GM12878 (cell line): ENCODE results near the gene CFAP44. TPM values are rescaled to one million over a fixed set of nuclear protein-coding genes. Genes with fewer than 3 reads are reported as not detected.

Source experiments
- ATAC-seq: fragments of 200-7000 bp; cut with Tn5 transposase; 3 replicates; pipeline ENCODE4 v1.9.1; 2020; ENCODE audit warnings: mild to moderate bottlenecking, moderate library complexity
- BruUV-seq: library from RNA; stranded (reverse); fragments of 400-500 nt; replicated peaks from 2 replicates; lab custom pipeline; 2021; lab: Mats Ljungman, UMichigan
- CTCF ChIA-PET: fragments of 300-600 bp; sonication (Branson Sonifier 250); formaldehyde crosslinking; extraction: SDS; loops from one replicate; lab custom pipeline; 2021; ENCODE audit warnings: inconsistent platforms; lab: Yijun Ruan, JAX
- POLR2A ChIA-PET: fragments of 350-600 bp; formaldehyde crosslinking; extraction: SDS; loops from one replicate; lab custom pipeline; 2021; ENCODE audit warnings: inconsistent platforms; lab: Charles Lee
- RAD21 ChIA-PET: fragments of 300-600 bp; sonication (Branson Sonifier 250); formaldehyde crosslinking; loops from one replicate; lab custom pipeline; 2023; ENCODE audit warnings: antibody characterized with exemption; ENCODE audit not compliant: unreplicated experiment; lab: Charles Lee
- SMC1A ChIA-PET: fragments of 300-600 bp; sonication (Branson Sonifier 250); formaldehyde crosslinking; loops from one replicate; lab custom pipeline; 2023; ENCODE audit not compliant: unreplicated experiment, uncharacterized antibody; lab: Charles Lee
- DNase-seq: peaks from one replicate; pipeline ENCODE4 v3.0.0-alpha.2; 2011; ENCODE audit warnings: low read depth, low spot score
- FAIRE-seq: peaks from 3 replicates; lab custom pipeline; 2011; peaks lifted over from hg19 to GRCh38; lab: Jason Lieb, UNC
- H2AFZ ChIP-seq: 2 replicates; pipeline ENCODE4 v1.6.0; 2011; ENCODE audit warnings: low read depth, low read length, control low read depth; ENCODE audit not compliant: control insufficient read depth
- H3K27ac ChIP-seq: 2 replicates; pipeline ENCODE4 v1.5.1; 2011; ENCODE audit warnings: control low read depth; ENCODE audit not compliant: control insufficient read depth, insufficient read depth
- H3K27me3 ChIP-seq, 2 experiments: replicated peaks in 1 of 2; 2 replicates each; pipeline versions ENCODE4 v1.6.0 to v1.6.1; 2011; ENCODE audit warnings: low read length in 1 of 2; ENCODE audit not compliant: control insufficient read depth in 2 of 2, insufficient read depth in 2 of 2
- H3K36me3 ChIP-seq, 2 experiments: 2 replicates each; pipeline ENCODE4 v1.5.1; 2011; ENCODE audit warnings: low read length in 1 of 2; ENCODE audit not compliant: control insufficient read depth in 2 of 2, insufficient read depth in 2 of 2
- H3K4me1 ChIP-seq: 2 replicates; pipeline ENCODE4 v1.6.1; 2011; ENCODE audit warnings: mild to moderate bottlenecking, low read length, moderate library complexity, mixed read lengths; ENCODE audit not compliant: control insufficient read depth, insufficient read depth
- H3K4me2 ChIP-seq: 2 replicates; pipeline ENCODE4 v1.6.0; 2011; ENCODE audit warnings: control low read depth; ENCODE audit not compliant: control insufficient read depth, insufficient read depth
- H3K4me3 ChIP-seq: fragments of 200-600 bp; sonication (generic); 2 replicates; pipeline ENCODE4 v1.5.1; 2016
- H3K79me2 ChIP-seq: 2 replicates; pipeline ENCODE4 v1.6.0; 2011; ENCODE audit warnings: low read length; ENCODE audit not compliant: control insufficient read depth, insufficient read depth
- H3K9ac ChIP-seq: 2 replicates; pipeline ENCODE4 v1.8.0; 2011; ENCODE audit warnings: low read length, control low read depth, mixed read lengths; ENCODE audit not compliant: control insufficient read depth, insufficient read depth
- H3K9me3 ChIP-seq: replicated peaks from 3 replicates; pipeline ENCODE4 v1.5.1; 2011; ENCODE audit warnings: mild to moderate bottlenecking, low read length; ENCODE audit not compliant: control insufficient read depth, insufficient read depth
- H4K20me1 ChIP-seq: 2 replicates; pipeline ENCODE4 v1.6.0; 2011; ENCODE audit not compliant: control insufficient read depth, insufficient read depth
- FOXM1 ChIP-seq: IDR thresholded peaks from 2 replicates; pipeline ENCODE4 v1.6.1; 2012; ENCODE audit warnings: low read depth, mild to moderate bottlenecking, inconsistent platforms, low read length, moderate library complexity
- IKZF1 ChIP-seq: fragments of 450-650 bp; conservative IDR thresholded peaks from 2 replicates; pipeline ENCODE4 v1.6.1; 2017; ENCODE audit warnings: antibody characterized with exemption, mild to moderate bottlenecking
- MTA3 ChIP-seq: IDR thresholded peaks from 2 replicates; pipeline ENCODE4 v1.6.1; 2012; ENCODE audit warnings: low read length, inconsistent platforms, borderline replicate concordance
- RCOR1 ChIP-seq: conservative IDR thresholded peaks from 2 replicates; pipeline ENCODE4 v1.6.1; 2012; ENCODE audit warnings: low read depth, low read length, improper control_type of control experiment
- REST ChIP-seq: IDR thresholded peaks from 2 replicates; pipeline ENCODE4 v1.6.1; 2012; ENCODE audit warnings: mild to moderate bottlenecking, low read depth, low read length
- SMAD1 ChIP-seq: fragments of 450-650 bp; IDR thresholded peaks from 2 replicates; pipeline ENCODE4 v1.6.1; 2018; ENCODE audit warnings: mild to moderate bottlenecking, low read depth; ENCODE audit not compliant: partially characterized antibody
- USF2 ChIP-seq: IDR thresholded peaks from 2 replicates; pipeline ENCODE4 v1.6.1; 2011; ENCODE audit warnings: low read depth, low read length, improper control_type of control experiment, borderline replicate concordance
- YY1 ChIP-seq: IDR thresholded peaks from 2 replicates; pipeline ENCODE4 v1.6.1; 2011; ENCODE audit warnings: low read depth, mild to moderate bottlenecking, low read length
- ZNF207 ChIP-seq: fragments of 450-650 bp; IDR thresholded peaks from 2 replicates; pipeline ENCODE4 v1.6.1; 2014; ENCODE audit warnings: antibody characterized with exemption, mild to moderate bottlenecking, borderline replicate concordance
- WGBS: methylation state at CpG from one replicate; pipeline ENCODE4 v1.1.6; 2016; ENCODE audit warnings: low lambda C conversion rate; ENCODE audit not compliant: insufficient replicate concordance, insufficient coverage; ENCODE audit errors: missing lambda C conversion rate; 5-methylcytosine and 5-hydroxymethylcytosine counted together
- in situ Hi-C: fragments of 300-500 bp; cut with MboI; formaldehyde crosslinking; loops from 9 replicates; pipeline ENCODE4 v1.14.3; 2018; ENCODE audit warnings: mixed read lengths
- intact Hi-C: fragments of 100-400 bp; cut with micrococcal nuclease; formaldehyde crosslinking; loops from one replicate; pipeline ENCODE4 v1.14.2; 2022; ENCODE audit not compliant: unreplicated experiment
- polyA plus RNA-seq, 11 experiments: library from polyadenylated mRNA; depleted of rRNA in 4 of 11; unstranded in 6 of 11; stranded (reverse) in 5 of 11; fragments of >200 nt; fragmentation: Nextera tagmentation in 4 of 11; fragmentation: Illumina TruSeq in 1 of 11; extraction: Ambion mirVana in 4 of 11; extraction: Trizol in 1 of 11; gene quantifications; 1 replicate in 1 of 11; 2 replicates in 10 of 11; pipeline versions ENCODE4 v1.2.1 to v1.2.3, GENCODE V29; 2011 to 2016; ENCODE audit warnings: inconsistent platforms in 2 of 11, missing spikeins in 2 of 11, low read depth in 1 of 11
- total RNA-seq, 4 experiments: library from RNA; depleted of rRNA in 3 of 4; stranded (reverse); fragments of >200 nt in 3 of 4; fragmentation: Illumina TruSeq in 1 of 4; extraction: Trizol in 1 of 4; gene quantifications; 2 replicates each; pipeline versions ENCODE4 v1.2.1 to v1.2.3, GENCODE V29; 2013 to 2021
- TF ChIP-seq, protein P1 (sequence below): fragments of 450-650 bp; IDR thresholded peaks from 2 replicates; pipeline ENCODE4 v1.6.1; 2016; ENCODE audit warnings: mild to moderate bottlenecking
- TF ChIP-seq, protein P2 (sequence below): IDR thresholded peaks from 2 replicates; pipeline ENCODE4 v1.6.1; 2012; ENCODE audit warnings: low read depth, low read length, improper control_type of control experiment

The CFAP44 gene
- total and polyA plus RNA-seq, 10 of the 15 experiments (the other 5 are each of a cell fraction or from before 2014, with no cell fraction given), result 0.76 to 5.9 (median 3.7) TPM

DNA sequence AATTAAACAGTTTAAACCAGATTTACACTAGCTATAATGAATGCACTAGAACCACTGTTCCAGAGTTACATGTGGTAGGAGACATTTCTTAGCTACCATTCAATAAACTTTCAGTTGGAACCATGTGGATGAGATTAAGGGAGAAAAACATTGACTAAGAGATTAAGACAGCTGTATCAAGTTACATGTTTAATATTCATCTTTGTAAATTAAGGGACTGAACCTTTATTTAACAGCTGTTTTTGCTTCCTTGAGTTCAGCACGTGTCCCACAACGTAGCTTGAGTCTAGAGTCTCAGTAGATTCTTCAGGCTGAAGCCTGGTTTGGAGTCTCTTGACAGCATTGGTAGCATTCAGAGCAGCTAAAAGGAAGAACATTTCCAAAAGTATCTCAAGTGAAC lies 27.2 kb upstream of the CFAP44 start:
- in situ Hi-C loops, result no loop called here
- Histone ChIP-seq H3K9me3 (no peaks in the 10 kb centered on the region; the same call in 2 of the 3 replicates), H3K27me3 (no peaks in the 10 kb centered on the region), H2AFZ (no peak overlapping the region), H3K9ac (no peak overlapping the region), H3K4me3 (no peak overlapping the region), H4K20me1 (no peaks in the 10 kb centered on the region), H3K4me1 (no peaks in the 10 kb centered on the region), H3K4me2 (no peak overlapping the region), H3K79me2 (no peaks in the 10 kb centered on the region), H3K36me3 (peaks cover 0 to 4% of the 10 kb centered on the region in 2 experiments; a peak in 2 of 4 replicates), H3K27ac (peak overlapping the region; percentile 13; the same call in 1 of the 2 replicates)
- POLR2A ChIA-PET, result interaction anchor here (1.2 kb wide), 1 partner anchor 13 kb away, joined by 5 read pairs; no protein-coding TSS in a partner anchor
- SMC1A ChIA-PET, result interaction anchor here (0.9 to 1.5 kb wide), 6 partner anchors 13 to 109 kb away, joined by 3 to 7 read pairs (median 4); no protein-coding TSS in a partner anchor
- CTCF ChIA-PET, result interaction anchor here (1.2 to 2.2 kb wide), 4 partner anchors 24 to 109 kb away, joined by 3 to 9 read pairs (median 4); no protein-coding TSS in a partner anchor
- ATAC-seq, result no peak
- no peak for FAIRE-seq
- BruUV-seq, result no TSS peak
- TF ChIP-seq, protein P1, sequence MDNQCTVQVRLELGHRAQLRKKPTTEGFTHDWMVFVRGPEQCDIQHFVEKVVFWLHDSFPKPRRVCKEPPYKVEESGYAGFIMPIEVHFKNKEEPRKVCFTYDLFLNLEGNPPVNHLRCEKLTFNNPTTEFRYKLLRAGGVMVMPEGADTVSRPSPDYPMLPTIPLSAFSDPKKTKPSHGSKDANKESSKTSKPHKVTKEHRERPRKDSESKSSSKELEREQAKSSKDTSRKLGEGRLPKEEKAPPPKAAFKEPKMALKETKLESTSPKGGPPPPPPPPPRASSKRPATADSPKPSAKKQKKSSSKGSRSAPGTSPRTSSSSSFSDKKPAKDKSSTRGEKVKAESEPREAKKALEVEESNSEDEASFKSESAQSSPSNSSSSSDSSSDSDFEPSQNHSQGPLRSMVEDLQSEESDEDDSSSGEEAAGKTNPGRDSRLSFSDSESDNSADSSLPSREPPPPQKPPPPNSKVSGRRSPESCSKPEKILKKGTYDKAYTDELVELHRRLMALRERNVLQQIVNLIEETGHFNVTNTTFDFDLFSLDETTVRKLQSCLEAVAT, result no peak
- TF ChIP-seq, protein P2, sequence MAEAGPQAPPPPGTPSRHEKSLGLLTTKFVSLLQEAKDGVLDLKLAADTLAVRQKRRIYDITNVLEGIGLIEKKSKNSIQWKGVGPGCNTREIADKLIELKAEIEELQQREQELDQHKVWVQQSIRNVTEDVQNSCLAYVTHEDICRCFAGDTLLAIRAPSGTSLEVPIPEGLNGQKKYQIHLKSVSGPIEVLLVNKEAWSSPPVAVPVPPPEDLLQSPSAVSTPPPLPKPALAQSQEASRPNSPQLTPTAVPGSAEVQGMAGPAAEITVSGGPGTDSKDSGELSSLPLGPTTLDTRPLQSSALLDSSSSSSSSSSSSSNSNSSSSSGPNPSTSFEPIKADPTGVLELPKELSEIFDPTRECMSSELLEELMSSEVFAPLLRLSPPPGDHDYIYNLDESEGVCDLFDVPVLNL, result no peak
- no peak for TF ChIP-seq ZNF207
- TF ChIP-seq MTA3, result no peak
- TF ChIP-seq RCOR1, result no peak
- no peak for TF ChIP-seq IKZF1
- no peak for TF ChIP-seq YY1
- no peak for TF ChIP-seq SMAD1
- no peak for TF ChIP-seq REST
- no peak for TF ChIP-seq FOXM1
- TF ChIP-seq USF2, result no peak
- RAD21 ChIA-PET, result interaction anchor here (0.9 to 1.3 kb wide), 2 partner anchors 24 to 109 kb away, joined by 4 read pairs; no protein-coding TSS in a partner anchor
- intact Hi-C loops, result no loop called here
- no peak for DNase-seq
- 73% methylated on average over 2 of the region's 2 CpGs for WGBS
